HCT116 (cell line): ENCODE measurements around the gene RADX. TPM values are rescaled to one million over a fixed set of nuclear protein-coding genes. Genes with fewer than 3 reads are reported as not detected.

Experiments
- ATAC-seq: fragments of 200-7000 bp; cut with Tn5 transposase; 2 replicates; pipeline ENCODE4 v1.9.1; 2020; ENCODE audit warnings: mild to moderate bottlenecking, moderate library complexity
- BruUV-seq: library from RNA; stranded (reverse); fragments of 400-500 nt; replicated peaks from 2 replicates; lab custom pipeline; 2021; lab: Mats Ljungman, UMichigan
- CTCF ChIA-PET: fragments of 300-600 bp; sonication (Branson Sonifier 250); formaldehyde crosslinking; loops from one replicate; lab custom pipeline; 2021; ENCODE audit warnings: antibody characterized with exemption; lab: Charles Lee
- POLR2A ChIA-PET: fragments of 300-600, 350-600 bp; sonication (Branson Sonifier 250); formaldehyde crosslinking; loops from one replicate; lab custom pipeline; 2021; ENCODE audit warnings: antibody characterized with exemption; lab: Charles Lee
- RAD21 ChIA-PET, 2 experiments: fragments of 300-600 bp; sonication (Branson Sonifier 250); formaldehyde crosslinking; loops; one replicate each; lab custom pipeline; 2023; ENCODE audit warnings: low total read pairs in 2 of 2; ENCODE audit not compliant: uncharacterized antibody in 2 of 2, unreplicated experiment in 2 of 2, low non-redundant PET in 1 of 2; lab: Charles Lee
- DNase-seq: peaks from one replicate; pipeline ENCODE4 v3.0.0-alpha.2; 2010; ENCODE audit warnings: low read depth, low spot score
- H2AFZ ChIP-seq: fragments of 200-600 bp; shearing (Covaris generic), sonication (generic); 2 replicates; pipeline ENCODE4 v1.6.1; 2017; ENCODE audit warnings: low read depth, mixed run types, mixed read lengths, antibody characterized with exemption, low read length; ENCODE audit not compliant: poor library complexity, severe bottlenecking
- H3K27ac ChIP-seq: 2 replicates; pipeline ENCODE4 v1.5.1; 2012; ENCODE audit warnings: low read depth, low read length
- H3K27me3 ChIP-seq: fragments of 200-600 bp; sonication (generic); 2 replicates; pipeline ENCODE4 v1.6.1; 2016; ENCODE audit warnings: mixed run types, low read length, mixed read lengths; ENCODE audit not compliant: insufficient read depth
- H3K36me3 ChIP-seq, 2 experiments: fragments of 200-500 bp in 1 of 2; fragments of 200-600 bp in 1 of 2; sonication (Bioruptor generic) in 1 of 2; sonication (generic) in 1 of 2; 2 replicates each; pipeline versions ENCODE4 v1.5.1 to v1.6.1; 2014 to 2016; ENCODE audit warnings: low read length in 2 of 2, inconsistent platforms in 1 of 2, mixed read lengths in 1 of 2, mixed run types in 1 of 2; ENCODE audit not compliant: insufficient read depth in 2 of 2, control insufficient read depth in 1 of 2
- H3K4me1 ChIP-seq, 2 experiments: fragments of 200-600 bp in 1 of 2; sonication (generic) in 1 of 2; 2 replicates each; pipeline versions ENCODE4 v1.5.1 to v1.6.1; 2012 to 2017; ENCODE audit warnings: low read length in 2 of 2, inconsistent platforms in 1 of 2, mild to moderate bottlenecking in 1 of 2, mixed read lengths in 1 of 2, mixed run types in 1 of 2, moderate library complexity in 1 of 2; ENCODE audit not compliant: insufficient read depth in 2 of 2, control insufficient read depth in 1 of 2
- H3K4me2 ChIP-seq: fragments of 200-600 bp; sonication (generic); 2 replicates; pipeline ENCODE4 v1.6.1; 2017; ENCODE audit warnings: mixed run types, low read length, mixed read lengths
- H3K4me3 ChIP-seq, 2 experiments: fragments of 200-600 bp in 1 of 2; sonication (generic) in 1 of 2; replicated peaks in 1 of 2; 2 replicates each; pipeline ENCODE4 v1.5.1; 2011 to 2016; ENCODE audit warnings: low read length in 2 of 2, control low read depth in 1 of 2, low read depth in 1 of 2, mild to moderate bottlenecking in 1 of 2, mixed read lengths in 1 of 2, mixed run types in 1 of 2
- H3K79me2 ChIP-seq: fragments of 200-600 bp; sonication (generic); 2 replicates; pipeline ENCODE4 v1.6.1; 2017; ENCODE audit warnings: mild to moderate bottlenecking, mixed run types, low read length, moderate library complexity, mixed read lengths; ENCODE audit not compliant: insufficient read depth
- H3K9ac ChIP-seq: fragments of 200-600 bp; sonication (generic); 2 replicates; pipeline ENCODE4 v1.6.1; 2016; ENCODE audit warnings: low read length, mixed read lengths
- H3K9me2 ChIP-seq: fragments of 200-600 bp; sonication (generic), shearing (Covaris generic); 2 replicates; pipeline ENCODE4 v1.6.1; 2017; ENCODE audit warnings: mixed run types, mild to moderate bottlenecking, moderate library complexity; ENCODE audit not compliant: insufficient read depth
- H3K9me3 ChIP-seq, 2 experiments: fragments of 200-500 bp in 1 of 2; fragments of 200-600 bp in 1 of 2; sonication (Bioruptor generic) in 1 of 2; sonication (generic) in 1 of 2; 2 replicates each; pipeline ENCODE4 v1.6.1; 2014 to 2017; ENCODE audit warnings: low read length in 2 of 2, mixed read lengths in 2 of 2, inconsistent platforms in 1 of 2, low read depth in 1 of 2, mild to moderate bottlenecking in 1 of 2, mixed run types in 1 of 2, moderate library complexity in 1 of 2; ENCODE audit not compliant: control insufficient read depth in 1 of 2, insufficient read depth in 1 of 2
- H4K20me1 ChIP-seq: fragments of 200-600 bp; sonication (generic), shearing (Covaris generic); 2 replicates; pipeline ENCODE4 v1.6.1; 2017; ENCODE audit warnings: mixed run types, mild to moderate bottlenecking, moderate library complexity; ENCODE audit not compliant: insufficient read depth
- CBX3 ChIP-seq: IDR thresholded peaks from 2 replicates; pipeline ENCODE4 v1.6.1; 2012; ENCODE audit warnings: low read depth
- CEBPB ChIP-seq: IDR thresholded peaks from 2 replicates; pipeline ENCODE4 v1.6.1; 2012; ENCODE audit warnings: low read depth
- ELF1 ChIP-seq: IDR thresholded peaks from 2 replicates; pipeline ENCODE4 v1.6.1; 2012; ENCODE audit warnings: low read depth, borderline replicate concordance
- EZH2 ChIP-seq: fragments of 200-600 bp; sonication (generic); IDR thresholded peaks from 2 replicates; pipeline ENCODE4 v1.6.1; 2017; ENCODE audit warnings: antibody characterized with exemption, mixed run types
- FOSL1 ChIP-seq: IDR thresholded peaks from 2 replicates; pipeline ENCODE4 v1.6.1; 2012; ENCODE audit warnings: low read depth
- JUND ChIP-seq: IDR thresholded peaks from 2 replicates; pipeline ENCODE4 v1.6.1; 2012
- POLR2AphosphoS5 ChIP-seq: IDR thresholded peaks from 2 replicates; pipeline ENCODE4 v1.6.1; 2011; ENCODE audit warnings: mild to moderate bottlenecking, low read depth, low read length, moderate library complexity
- SIN3A ChIP-seq: IDR thresholded peaks from 2 replicates; pipeline ENCODE4 v1.6.1; 2012; ENCODE audit warnings: low read depth
- TCF7L2 ChIP-seq: IDR thresholded peaks from 2 replicates; pipeline ENCODE4 v1.7.0; 2011; ENCODE audit warnings: borderline replicate concordance, inconsistent platforms; ENCODE audit not compliant: insufficient read depth, insufficient read length; ENCODE audit errors: extremely low read depth
- YY1 ChIP-seq: IDR thresholded peaks from 2 replicates; pipeline ENCODE4 v1.6.1; 2011; ENCODE audit warnings: low read length, low read depth, moderate library complexity, mild to moderate bottlenecking; ENCODE audit not compliant: insufficient replicate concordance; ENCODE audit errors: extremely low read depth
- ZNF274 ChIP-seq: fragments of 200-500 bp; sonication (Bioruptor generic); IDR thresholded peaks from 2 replicates; pipeline ENCODE4 v1.6.1; 2014; ENCODE audit warnings: mild to moderate bottlenecking, low read depth, low read length, inconsistent platforms
- intact Hi-C: fragments of 100-400 bp; cut with micrococcal nuclease; formaldehyde crosslinking; loops from 2 replicates; pipeline ENCODE4 v1.10.0; 2022
- total RNA-seq: library from RNA; stranded (reverse); gene quantifications from one replicate; pipeline ENCODE4 v1.2.1, GENCODE V29; 2021; ENCODE audit not compliant: unreplicated experiment
- TF ChIP-seq, protein P1 (sequence below): IDR thresholded peaks from 2 replicates; pipeline ENCODE4 v1.6.1; 2011; ENCODE audit warnings: mild to moderate bottlenecking, low read length, moderate library complexity; ENCODE audit not compliant: insufficient replicate concordance; ENCODE audit errors: extremely low read depth
- TF ChIP-seq, protein P2 (sequence below), 3 experiments: fragments of 200-600 bp in 1 of 3; sonication (generic) in 1 of 3; IDR thresholded peaks in 2 of 3; conservative IDR thresholded peaks in 1 of 3; 2 replicates each; pipeline ENCODE4 v1.5.1; 2012 to 2017; ENCODE audit warnings: low read depth in 2 of 3, low read length in 2 of 3, antibody characterized with exemption in 1 of 3, borderline replicate concordance in 1 of 3, control low read depth in 1 of 3, mild to moderate bottlenecking in 1 of 3, mixed read lengths in 1 of 3, mixed run types in 1 of 3, moderate library complexity in 1 of 3; ENCODE audit not compliant: insufficient read depth in 1 of 3
- TF ChIP-seq, protein P3 (sequence below): IDR thresholded peaks from 2 replicates; pipeline ENCODE4 v1.6.1; 2012
- TF ChIP-seq, protein P4 (sequence below): IDR thresholded peaks from 2 replicates; pipeline ENCODE4 v1.6.1; 2012

RADX gene
- total RNA-seq, 1 experiment from 2014 or later: 8.0 TPM

DNA sequence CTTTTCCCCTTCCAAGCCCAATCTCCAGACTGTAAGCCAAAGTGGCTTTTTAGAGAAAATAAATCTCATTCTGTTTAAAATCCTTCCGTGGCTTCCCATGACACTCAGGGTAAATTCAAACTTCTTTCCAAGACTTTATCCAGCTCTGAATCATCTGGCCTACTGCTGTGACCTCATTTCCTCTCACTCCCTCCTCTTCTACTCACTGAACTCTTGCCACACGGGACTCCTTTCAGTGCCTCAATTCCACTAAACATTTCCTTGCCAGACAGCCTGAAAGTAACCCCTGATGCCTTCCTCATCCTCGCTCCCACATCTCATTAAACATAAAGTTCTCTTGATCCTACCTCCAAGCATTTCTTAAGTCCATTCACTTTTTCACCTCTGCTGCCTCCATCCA lies 86.9 kb downstream of the RADX start:
- RAD21 ChIA-PET: no interaction called here
- no peak overlapping the region for H3K27ac ChIP-seq
- no peak overlapping the region for H3K4me3 ChIP-seq
- no peaks in the 10 kb centered on the region for H3K27me3 ChIP-seq
- H2AFZ ChIP-seq: peak overlapping the region; percentile 70
- TF ChIP-seq FOSL1: no peak
- TF ChIP-seq ZNF274: no peak
- no peak for TF ChIP-seq EZH2
- TF ChIP-seq, protein P1, sequence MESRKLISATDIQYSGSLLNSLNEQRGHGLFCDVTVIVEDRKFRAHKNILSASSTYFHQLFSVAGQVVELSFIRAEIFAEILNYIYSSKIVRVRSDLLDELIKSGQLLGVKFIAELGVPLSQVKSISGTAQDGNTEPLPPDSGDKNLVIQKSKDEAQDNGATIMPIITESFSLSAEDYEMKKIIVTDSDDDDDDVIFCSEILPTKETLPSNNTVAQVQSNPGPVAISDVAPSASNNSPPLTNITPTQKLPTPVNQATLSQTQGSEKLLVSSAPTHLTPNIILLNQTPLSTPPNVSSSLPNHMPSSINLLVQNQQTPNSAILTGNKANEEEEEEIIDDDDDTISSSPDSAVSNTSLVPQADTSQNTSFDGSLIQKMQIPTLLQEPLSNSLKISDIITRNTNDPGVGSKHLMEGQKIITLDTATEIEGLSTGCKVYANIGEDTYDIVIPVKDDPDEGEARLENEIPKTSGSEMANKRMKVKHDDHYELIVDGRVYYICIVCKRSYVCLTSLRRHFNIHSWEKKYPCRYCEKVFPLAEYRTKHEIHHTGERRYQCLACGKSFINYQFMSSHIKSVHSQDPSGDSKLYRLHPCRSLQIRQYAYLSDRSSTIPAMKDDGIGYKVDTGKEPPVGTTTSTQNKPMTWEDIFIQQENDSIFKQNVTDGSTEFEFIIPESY: no peak
- TF ChIP-seq, protein P2, sequence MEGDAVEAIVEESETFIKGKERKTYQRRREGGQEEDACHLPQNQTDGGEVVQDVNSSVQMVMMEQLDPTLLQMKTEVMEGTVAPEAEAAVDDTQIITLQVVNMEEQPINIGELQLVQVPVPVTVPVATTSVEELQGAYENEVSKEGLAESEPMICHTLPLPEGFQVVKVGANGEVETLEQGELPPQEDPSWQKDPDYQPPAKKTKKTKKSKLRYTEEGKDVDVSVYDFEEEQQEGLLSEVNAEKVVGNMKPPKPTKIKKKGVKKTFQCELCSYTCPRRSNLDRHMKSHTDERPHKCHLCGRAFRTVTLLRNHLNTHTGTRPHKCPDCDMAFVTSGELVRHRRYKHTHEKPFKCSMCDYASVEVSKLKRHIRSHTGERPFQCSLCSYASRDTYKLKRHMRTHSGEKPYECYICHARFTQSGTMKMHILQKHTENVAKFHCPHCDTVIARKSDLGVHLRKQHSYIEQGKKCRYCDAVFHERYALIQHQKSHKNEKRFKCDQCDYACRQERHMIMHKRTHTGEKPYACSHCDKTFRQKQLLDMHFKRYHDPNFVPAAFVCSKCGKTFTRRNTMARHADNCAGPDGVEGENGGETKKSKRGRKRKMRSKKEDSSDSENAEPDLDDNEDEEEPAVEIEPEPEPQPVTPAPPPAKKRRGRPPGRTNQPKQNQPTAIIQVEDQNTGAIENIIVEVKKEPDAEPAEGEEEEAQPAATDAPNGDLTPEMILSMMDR (IDR thresholded peaks at IDR 0.05 in 2 of 3, conservative IDR thresholded peaks at IDR 0.05 in 1 of 3; ENCODE audit: borderline replicate concordance in 1 of 3, insufficient read depth in 1 of 3, low read depth in 2 of 3, low read length in 2 of 3): no peak
- TF ChIP-seq, protein P3, sequence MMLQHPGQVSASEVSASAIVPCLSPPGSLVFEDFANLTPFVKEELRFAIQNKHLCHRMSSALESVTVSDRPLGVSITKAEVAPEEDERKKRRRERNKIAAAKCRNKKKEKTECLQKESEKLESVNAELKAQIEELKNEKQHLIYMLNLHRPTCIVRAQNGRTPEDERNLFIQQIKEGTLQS: no peak
- no peak for TF ChIP-seq POLR2AphosphoS5
- TF ChIP-seq ELF1: no peak
- no peak for TF ChIP-seq CBX3
- TF ChIP-seq YY1: no peak
- TF ChIP-seq CEBPB: no peak
- TF ChIP-seq, protein P4, sequence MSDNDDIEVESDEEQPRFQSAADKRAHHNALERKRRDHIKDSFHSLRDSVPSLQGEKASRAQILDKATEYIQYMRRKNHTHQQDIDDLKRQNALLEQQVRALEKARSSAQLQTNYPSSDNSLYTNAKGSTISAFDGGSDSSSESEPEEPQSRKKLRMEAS: no peak
- TF ChIP-seq SIN3A: no peak
- TF ChIP-seq JUND: no peak
- TF ChIP-seq TCF7L2: no peak
- DNase-seq: no peak
- POLR2A ChIA-PET: no interaction called here
- H3K36me3 ChIP-seq: no peaks in the 10 kb centered on the region
- no peak overlapping the region for H3K4me2 ChIP-seq
- no peaks in the 10 kb centered on the region for H3K9me2 ChIP-seq
- no peaks in the 10 kb centered on the region for H3K9me3 ChIP-seq
- intact Hi-C loops: no loop called here
- no TSS peak for BruUV-seq
- no peak for ATAC-seq
- CTCF ChIA-PET: no interaction called here
- H3K4me1 ChIP-seq: peaks cover 0 to 11% of the 10 kb centered on the region in 2 experiments; a peak in 2 of 4 replicates
- no peaks in the 10 kb centered on the region for H4K20me1 ChIP-seq
- H3K9ac ChIP-seq: no peak overlapping the region
- H3K79me2 ChIP-seq: no peaks in the 10 kb centered on the region
